Esophagus squamous epithelium (tissue), 5 donors: ENCODE measurements around the gene HOXC5. TPM values are rescaled to one million over a fixed set of nuclear protein-coding genes. Genes with fewer than 3 reads are reported as not detected.
A peak's percentile ranks its signal among the peaks of the same experiment; 100 is the strongest.

Source experiments
- DNase-seq: peaks from one replicate; lab custom pipeline; 2025; lab: John Stamatoyannopoulos, UW
- H3K27ac ChIP-seq, 4 donors: fragments of 200-600 bp; sonication (generic); one replicate each; pipeline ENCODE4 v1.5.1; 2016 to 2019; ENCODE audit warnings: mild to moderate bottlenecking in 1 of 4
- H3K27me3 ChIP-seq, 4 donors: fragments of 200-600 bp; sonication (generic); 1 replicate in 3 of 4; 2 replicates in 1 of 4; pipeline versions ENCODE4 v1.5.1 to v1.6.0; 2017 to 2021; ENCODE audit warnings: antibody characterized with exemption in 1 of 4
- H3K36me3 ChIP-seq, 3 donors: fragments of 200-600 bp; sonication (generic); one replicate each; pipeline ENCODE4 v1.5.1; 2016 to 2019
- H3K4me1 ChIP-seq, 3 donors: fragments of 200-600 bp; sonication (generic); one replicate each; pipeline ENCODE4 v1.5.1; 2017 to 2019
- H3K4me3 ChIP-seq, 4 donors: fragments of 200-600 bp; sonication (generic); 1 replicate in 3 of 4; 2 replicates in 1 of 4; pipeline ENCODE4 v1.5.1; 2016 to 2019; ENCODE audit warnings: mild to moderate bottlenecking in 2 of 4, moderate library complexity in 1 of 4
- H3K9me3 ChIP-seq, 3 donors: fragments of 200-600 bp; sonication (generic); one replicate each; pipeline ENCODE4 v1.5.1; 2016 to 2019
- CTCF ChIP-seq, 6 experiments: fragments of 450-650 bp in 4 of 6; fragments of 200-600 bp in 2 of 6; sonication (generic) in 2 of 6; IDR thresholded peaks; one replicate each; pipeline ENCODE4 v1.5.1; 2016 to 2019; ENCODE audit warnings: antibody characterized with exemption in 6 of 6, mild to moderate bottlenecking in 4 of 6, moderate library complexity in 4 of 6
- POLR2A ChIP-seq, 4 donors: fragments of 450-650 bp; IDR thresholded peaks; one replicate each; pipeline ENCODE4 v1.6.1; 2017; ENCODE audit warnings: antibody characterized with exemption in 4 of 4, mild to moderate bottlenecking in 4 of 4, moderate library complexity in 3 of 4
- WGBS, 2 donors: methylation state at CpG; one replicate each; pipeline ENCODE4 v1.1.5; 2018; 5-methylcytosine and 5-hydroxymethylcytosine counted together
- intact Hi-C: fragments of 100-400 bp; cut with DNase I; formaldehyde crosslinking; loops from one replicate; pipeline ENCODE4 v1.15.0; 2022
- total RNA-seq, 4 donors: library from RNA; depleted of rRNA; stranded (reverse); fragments of >200 nt; gene quantifications; one replicate each; pipeline ENCODE4 v1.1.0, GENCODE V29; 2016
- donor health status: DM: yes; HTN: yes; CAD: no.

The HOXC5 gene
- total RNA-seq, 4 donors from 2014 or later = 0.31 to 1.1 TPM; not detected in 2

GRCh38 chr12:54038284-54038870, 5.5 kb downstream of the HOXC5 start:
- H3K4me3 ChIP-seq = peak overlapping the region in 2 of 4 donors; percentile 20 to 40
- WGBS, 2 donors = 44 to 68% methylated on average over 3 to 5 of the region's 5 CpGs
- intact Hi-C loops = no loop called here
- H3K9me3 ChIP-seq = no peaks in the 10 kb centered on the region
- peaks cover 0 to 88% (median 3%) of the 10 kb centered on the region in 4 donors for H3K27me3 ChIP-seq
- H3K4me1 ChIP-seq = peaks cover 12 to 88% (median 27%) of the 10 kb centered on the region in 3 donors
- no peak for DNase-seq
- no peaks in the 10 kb centered on the region for H3K36me3 ChIP-seq
- peak overlapping the region; percentile 41 to 85 (median 69) for H3K27ac ChIP-seq
- TF ChIP-seq CTCF (IDR thresholded peaks at IDR 0.05) (no peak), POLR2A (IDR thresholded peaks at IDR 0.05) (no peak)

- peak overlapping the region; percentile 41 to 85 (median 69) for H3K27ac ChIP-seq
- intact Hi-C loops = no loop called here
- WGBS, 2 donors = 27 to 38% methylated on average over 4 to 6 of the region's 9 CpGs
- TF ChIP-seq POLR2A (IDR thresholded peaks at IDR 0.05) (peak in 1 of 4 donors; percentile 7), CTCF (IDR thresholded peaks at IDR 0.05) (no peak)
- H3K4me3 ChIP-seq = peak overlapping the region in 3 of 4 donors; percentile 4 to 40 (median 13)
- no peaks in the 10 kb centered on the region for H3K36me3 ChIP-seq
- no peak for DNase-seq
- H3K9me3 ChIP-seq = no peaks in the 10 kb centered on the region
- H3K27me3 ChIP-seq = peaks cover 0 to 85% (median 3%) of the 10 kb centered on the region in 4 donors
- H3K4me1 ChIP-seq = peaks cover 8 to 88% (median 27%) of the 10 kb centered on the region in 3 donors
Measured at GRCh38 chr12:54038871-54039414, 6.1 kb downstream of the HOXC5 start.

- no peak for DNase-seq
- Histone ChIP-seq H3K9me3 (no peaks in the 10 kb centered on the region), H3K36me3 (no peaks in the 10 kb centered on the region), H3K4me3 (peak overlapping the region in 3 of 4 donors; percentile 4 to 40 (median 13)), H3K27me3 (peaks cover 0 to 79% (median 2%) of the 10 kb centered on the region in 4 donors), H3K27ac (peak overlapping the region; percentile 41 to 85 (median 69)), H3K4me1 (peaks cover 1 to 88% (median 23%) of the 10 kb centered on the region in 3 donors)
- intact Hi-C loops = no loop called here
- TF ChIP-seq POLR2A (IDR thresholded peaks at IDR 0.05) = no peak
- no peak for TF ChIP-seq CTCF (IDR thresholded peaks at IDR 0.05)
- 19 to 23% methylated on average over 16 of the region's 16 CpGs for WGBS, 2 donors
Measured at GRCh38 chr12:54039417-54040147, 6.7 kb downstream of the HOXC5 start.

GRCh38 chr12:54040148-54040494, 7.3 kb downstream of the HOXC5 start:
- H3K4me1 ChIP-seq = peaks cover 0 to 88% (median 22%) of the 10 kb centered on the region in 3 donors
- H3K36me3 ChIP-seq = no peaks in the 10 kb centered on the region
- H3K4me3 ChIP-seq = peak overlapping the region in 3 of 4 donors; percentile 4 to 40 (median 13)
- WGBS, 2 donors = 45 to 61% methylated on average over 4 of the region's 4 CpGs
- no peak for TF ChIP-seq POLR2A (IDR thresholded peaks at IDR 0.05)
- no peak for TF ChIP-seq CTCF (IDR thresholded peaks at IDR 0.05)
- peaks cover 0 to 79% (median 2%) of the 10 kb centered on the region in 4 donors for H3K27me3 ChIP-seq
- peak overlapping the region in 3 of 4 donors; percentile 65 to 85 (median 73) for H3K27ac ChIP-seq
- DNase-seq = no peak
- intact Hi-C loops = no loop called here
- H3K9me3 ChIP-seq = no peaks in the 10 kb centered on the region

- Histone ChIP-seq H3K36me3 (no peaks in the 10 kb centered on the region), H3K27me3 (peaks cover 0 to 79% (median 2%) of the 10 kb centered on the region in 4 donors), H3K4me3 (no peak overlapping the region), H3K27ac (peak overlapping the region in 2 of 4 donors; percentile 65 to 85), H3K4me1 (peaks cover 0 to 88% (median 22%) of the 10 kb centered on the region in 3 donors), H3K9me3 (no peaks in the 10 kb centered on the region)
- TF ChIP-seq CTCF (IDR thresholded peaks at IDR 0.05) = no peak
- TF ChIP-seq POLR2A (IDR thresholded peaks at IDR 0.05) = no peak
- DNase-seq = no peak
- intact Hi-C loops = no loop called here
- WGBS, 2 donors = 73 to 79% methylated on average over 3 of the region's 3 CpGs
Measured at GRCh38 chr12:54040648-54041047, 7.8 kb downstream of the HOXC5 start.
